SK-N-SH (cell line): ENCODE measurements around the gene CPEB4. TPM values are rescaled to one million over a fixed set of nuclear protein-coding genes. Genes with fewer than 3 reads are reported as not detected.

Experiments used
- CTCF ChIA-PET: fragments of 300-600, 350-600 bp; formaldehyde crosslinking; extraction: SDS; loops from one replicate; lab custom pipeline; 2021; lab: Yijun Ruan, JAX
- POLR2A ChIA-PET: fragments of 350-600 bp; sonication (Branson Sonifier 250); formaldehyde crosslinking; extraction: SDS; loops from one replicate; lab custom pipeline; 2020; ENCODE audit warnings: antibody characterized with exemption, inconsistent platforms; lab: Yijun Ruan, JAX
- DNase-seq: peaks from one replicate; pipeline ENCODE4 v3.0.0; 2012
- H2AFZ ChIP-seq: fragments of 200-600 bp; sonication (generic); 2 replicates; pipeline ENCODE4 v1.8.1; 2016; ENCODE audit warnings: antibody characterized with exemption, mild to moderate bottlenecking, low read depth
- H3F3A ChIP-seq: fragments of 200-600 bp; sonication (generic); replicated peaks from 2 replicates; pipeline ENCODE3; 2016; ENCODE audit warnings: antibody characterized with exemption, mild to moderate bottlenecking; ENCODE audit not compliant: insufficient read depth
- H3K27ac ChIP-seq, 2 experiments: fragments of 200-500 bp in 1 of 2; fragments of 200-600 bp in 1 of 2; sonication (Bioruptor generic) in 1 of 2; sonication (generic), shearing (Covaris generic) in 1 of 2; 2 replicates each; pipeline versions ENCODE4 v1.5.1 to v1.6.1; 2014 to 2016; ENCODE audit warnings: low read depth in 2 of 2, inconsistent platforms in 1 of 2, low read length in 1 of 2, mild to moderate bottlenecking in 1 of 2, mixed read lengths in 1 of 2
- H3K27me3 ChIP-seq: fragments of 200-600 bp; sonication (generic), shearing (Covaris generic); 2 replicates; pipeline ENCODE4 v1.6.1; 2016; ENCODE audit warnings: mixed run types; ENCODE audit not compliant: insufficient read depth
- H3K36me3 ChIP-seq, 2 experiments: fragments of 200-500 bp in 1 of 2; fragments of 200-600 bp in 1 of 2; sonication (Bioruptor generic) in 1 of 2; sonication (generic) in 1 of 2; replicated peaks in 1 of 2; 2 replicates each; pipeline versions ENCODE3 to v1.5.1; 2014 to 2016; ENCODE audit warnings: low read length in 1 of 2, mild to moderate bottlenecking in 1 of 2; ENCODE audit not compliant: insufficient read depth in 2 of 2, control insufficient read depth in 1 of 2
- H3K4me1 ChIP-seq, 2 experiments: fragments of 200-500 bp in 1 of 2; fragments of 200-600 bp in 1 of 2; sonication (Bioruptor generic) in 1 of 2; sonication (generic), shearing (Covaris generic) in 1 of 2; 2 replicates each; pipeline versions ENCODE4 v1.5.1 to v1.6.1; 2014 to 2016; ENCODE audit warnings: low read depth in 1 of 2, low read length in 1 of 2, mixed run types in 1 of 2; ENCODE audit not compliant: insufficient read depth in 2 of 2, control insufficient read depth in 1 of 2
- H3K4me2 ChIP-seq: fragments of 200-600 bp; sonication (generic), shearing (Covaris generic); 2 replicates; pipeline ENCODE4 v1.6.1; 2017; ENCODE audit warnings: mixed run types
- H3K4me3 ChIP-seq, 2 experiments: fragments of 200-500 bp in 1 of 2; fragments of 200-600 bp in 1 of 2; sonication (Bioruptor generic) in 1 of 2; sonication (generic), shearing (Covaris generic) in 1 of 2; 2 replicates each; pipeline versions ENCODE4 v1.5.1 to v1.8.1; 2014 to 2016; ENCODE audit warnings: low read depth in 2 of 2, inconsistent platforms in 1 of 2, low read length in 1 of 2, mild to moderate bottlenecking in 1 of 2, mixed read lengths in 1 of 2, moderate library complexity in 1 of 2
- H3K79me2 ChIP-seq: fragments of 200-600 bp; sonication (generic); 2 replicates; pipeline ENCODE4 v1.8.1; 2017; ENCODE audit warnings: mild to moderate bottlenecking; ENCODE audit not compliant: insufficient read depth
- H3K9ac ChIP-seq: fragments of 200-600 bp; sonication (generic); 2 replicates; pipeline ENCODE4 v1.6.1; 2017; ENCODE audit warnings: mixed run types
- H3K9me2 ChIP-seq: fragments of 200-600 bp; sonication (generic); 2 replicates; pipeline ENCODE4 v1.6.1; 2017; ENCODE audit warnings: mixed run types
- H3K9me3 ChIP-seq: fragments of 200-600 bp; sonication (generic); 2 replicates; pipeline ENCODE4 v1.6.1; 2017; ENCODE audit warnings: mixed run types, mild to moderate bottlenecking, moderate library complexity
- H4K20me1 ChIP-seq: fragments of 200-600 bp; sonication (generic); 2 replicates; pipeline ENCODE4 v1.6.1; 2017; ENCODE audit warnings: mild to moderate bottlenecking, mixed run types; ENCODE audit not compliant: insufficient read depth
- CHD2 ChIP-seq: fragments of 150-350 bp; IDR thresholded peaks from 2 replicates; pipeline ENCODE4 v1.6.1; 2018; ENCODE audit warnings: low read length; ENCODE audit not compliant: partially characterized antibody
- ELF1 ChIP-seq: IDR thresholded peaks from 2 replicates; pipeline ENCODE4 v1.4.0; 2012
- FOSL2 ChIP-seq: IDR thresholded peaks from 2 replicates; pipeline ENCODE4 v1.4.0; 2012; ENCODE audit warnings: low read depth, mild to moderate bottlenecking, moderate library complexity, borderline replicate concordance
- JUND ChIP-seq: IDR thresholded peaks from 2 replicates; pipeline ENCODE4 v1.4.0; 2012
- MEF2A ChIP-seq: IDR thresholded peaks from 2 replicates; pipeline ENCODE4 v1.4.0; 2012; ENCODE audit warnings: low read depth, borderline replicate concordance
- MXI1 ChIP-seq: IDR thresholded peaks from 2 replicates; pipeline ENCODE4 v1.6.1; 2012; ENCODE audit warnings: mild to moderate bottlenecking, low read depth, low read length, improper control_type of control experiment
- NRF1 ChIP-seq: IDR thresholded peaks from 2 replicates; pipeline ENCODE4 v1.6.1; 2012; ENCODE audit warnings: low read depth, mild to moderate bottlenecking, low read length
- POLR2AphosphoS5 ChIP-seq: IDR thresholded peaks from 2 replicates; pipeline ENCODE4 v1.6.1; 2012; ENCODE audit warnings: low read depth, low read length
- RXRA ChIP-seq: IDR thresholded peaks from 2 replicates; pipeline ENCODE4 v1.4.0; 2012; ENCODE audit warnings: low read depth, mild to moderate bottlenecking, borderline replicate concordance
- TAF1 ChIP-seq: IDR thresholded peaks from 2 replicates; pipeline ENCODE4 v1.6.1; 2012; ENCODE audit warnings: low read depth, mild to moderate bottlenecking, low read length, moderate library complexity, borderline replicate concordance
- TCF12 ChIP-seq: IDR thresholded peaks from 2 replicates; pipeline ENCODE4 v1.4.0; 2012
- WGBS: methylation state at CpG from one replicate; pipeline ENCODE4 v1.1.6; 2017; ENCODE audit warnings: low lambda C conversion rate; 5-methylcytosine and 5-hydroxymethylcytosine counted together
- polyA plus RNA-seq, 3 experiments: library from polyadenylated mRNA; depleted of rRNA; stranded (reverse); fragments of >200 nt; gene quantifications; 2 replicates each; pipeline ENCODE4 v1.2.3, GENCODE V29; 2012
- TF ChIP-seq, protein P1 (sequence below): fragments of 150-350 bp; IDR thresholded peaks from 2 replicates; pipeline ENCODE4 v1.6.1; 2017; ENCODE audit warnings: antibody characterized with exemption, low read length, low read depth, borderline replicate concordance
- TF ChIP-seq, protein P2 (sequence below): IDR thresholded peaks from 2 replicates; pipeline ENCODE4 v1.6.1; 2012; ENCODE audit warnings: mild to moderate bottlenecking, low read depth, low read length, moderate library complexity
- TF ChIP-seq, protein P3 (sequence below): IDR thresholded peaks from 2 replicates; pipeline ENCODE4; 2012
- TF ChIP-seq, protein P4 (sequence below): fragments of 200-600 bp; sonication (generic); IDR thresholded peaks from 2 replicates; pipeline ENCODE4 v1.6.1; 2017; ENCODE audit warnings: antibody characterized with exemption, mild to moderate bottlenecking, moderate library complexity
- TF ChIP-seq, protein P5 (sequence below): IDR thresholded peaks from 2 replicates; pipeline ENCODE4 v1.4.0; 2012; ENCODE audit warnings: low read depth, borderline replicate concordance
- TF ChIP-seq, protein P6 (sequence below): fragments of 150-350 bp; IDR thresholded peaks from 2 replicates; pipeline ENCODE4 v1.6.1; 2016; ENCODE audit warnings: mild to moderate bottlenecking, low read depth, low read length

The CPEB4 gene
- polyA plus RNA-seq, 1 of the 3 experiments (the other 2 are of a cell fraction): 6.8 TPM

DNA sequence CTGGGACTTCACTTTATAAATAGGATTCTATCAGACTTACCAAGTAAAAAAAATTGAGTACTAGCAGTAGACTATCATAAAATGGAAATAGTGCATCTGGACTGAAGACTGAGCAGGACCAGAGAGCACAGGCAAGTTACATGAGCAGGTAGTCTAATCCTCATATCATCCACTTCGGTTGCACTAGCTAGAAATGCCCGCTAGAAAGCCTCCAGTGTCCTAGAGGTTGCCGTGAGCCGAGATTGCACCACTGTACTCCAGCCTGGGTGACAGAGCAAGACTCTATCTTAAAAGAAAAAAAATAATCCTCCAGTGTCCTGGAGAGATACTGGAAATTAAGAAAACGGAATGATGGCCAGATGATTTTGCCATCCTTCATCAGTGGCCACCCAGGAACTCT lies 120.8 kb downstream of the CPEB4 start:
- Histone ChIP-seq H3K9ac (no peak overlapping the region), H3K27ac (no peak overlapping the region), H3K4me1 (no peaks in the 10 kb centered on the region), H4K20me1 (no peaks in the 10 kb centered on the region), H3K4me2 (no peak overlapping the region), H2AFZ (no peak overlapping the region), H3K9me3 (no peaks in the 10 kb centered on the region), H3K9me2 (no peaks in the 10 kb centered on the region), H3F3A (no peaks in the 10 kb centered on the region), H3K27me3 (no peaks in the 10 kb centered on the region), H3K79me2 (no peaks in the 10 kb centered on the region), H3K36me3 (no peaks in the 10 kb centered on the region), H3K4me3 (no peak overlapping the region)
- POLR2A ChIA-PET: no interaction called here
- CTCF ChIA-PET: interaction anchor here (1.4 kb wide), 1 partner anchor 31 kb away, joined by 3 read pairs; no protein-coding TSS in a partner anchor
- 62% methylated on average over 5 of the region's 5 CpGs for WGBS
- no peak for DNase-seq
- no peak for TF ChIP-seq ELF1
- TF ChIP-seq, protein P1, sequence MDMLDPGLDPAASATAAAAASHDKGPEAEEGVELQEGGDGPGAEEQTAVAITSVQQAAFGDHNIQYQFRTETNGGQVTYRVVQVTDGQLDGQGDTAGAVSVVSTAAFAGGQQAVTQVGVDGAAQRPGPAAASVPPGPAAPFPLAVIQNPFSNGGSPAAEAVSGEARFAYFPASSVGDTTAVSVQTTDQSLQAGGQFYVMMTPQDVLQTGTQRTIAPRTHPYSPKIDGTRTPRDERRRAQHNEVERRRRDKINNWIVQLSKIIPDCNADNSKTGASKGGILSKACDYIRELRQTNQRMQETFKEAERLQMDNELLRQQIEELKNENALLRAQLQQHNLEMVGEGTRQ: no peak
- no peak for TF ChIP-seq CHD2
- TF ChIP-seq TAF1: no peak
- no peak for TF ChIP-seq NRF1

DNA sequence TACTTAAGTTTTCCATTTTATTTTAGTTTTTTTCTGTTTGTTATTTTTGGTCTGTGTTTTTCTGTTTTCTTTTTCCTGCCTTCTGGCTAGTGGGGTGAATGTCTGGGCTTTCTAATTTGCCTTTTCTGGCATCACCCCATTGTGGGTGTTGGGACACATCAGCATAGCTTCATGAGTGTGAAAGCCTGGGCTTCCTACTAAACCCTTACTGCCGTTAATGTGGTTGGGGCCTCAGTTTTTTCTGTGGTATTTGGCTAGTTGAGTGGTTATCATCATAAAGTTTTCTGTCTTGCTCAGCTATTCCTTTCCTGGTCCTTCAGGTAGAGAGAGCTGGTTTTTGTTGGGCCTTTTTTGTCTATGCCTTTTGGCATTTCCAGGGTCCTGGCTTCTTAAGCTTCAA lies 122.2 kb downstream of the CPEB4 start:
- H3K79me2 ChIP-seq: no peaks in the 10 kb centered on the region
- POLR2A ChIA-PET: no interaction called here
- DNase-seq: no peak
- no peak overlapping the region for H3K27ac ChIP-seq
- H3K9me2 ChIP-seq: no peaks in the 10 kb centered on the region
- H3K4me3 ChIP-seq: no peak overlapping the region
- no peaks in the 10 kb centered on the region for H3K9me3 ChIP-seq
- H3K9ac ChIP-seq: no peak overlapping the region
- TF ChIP-seq, protein P2, sequence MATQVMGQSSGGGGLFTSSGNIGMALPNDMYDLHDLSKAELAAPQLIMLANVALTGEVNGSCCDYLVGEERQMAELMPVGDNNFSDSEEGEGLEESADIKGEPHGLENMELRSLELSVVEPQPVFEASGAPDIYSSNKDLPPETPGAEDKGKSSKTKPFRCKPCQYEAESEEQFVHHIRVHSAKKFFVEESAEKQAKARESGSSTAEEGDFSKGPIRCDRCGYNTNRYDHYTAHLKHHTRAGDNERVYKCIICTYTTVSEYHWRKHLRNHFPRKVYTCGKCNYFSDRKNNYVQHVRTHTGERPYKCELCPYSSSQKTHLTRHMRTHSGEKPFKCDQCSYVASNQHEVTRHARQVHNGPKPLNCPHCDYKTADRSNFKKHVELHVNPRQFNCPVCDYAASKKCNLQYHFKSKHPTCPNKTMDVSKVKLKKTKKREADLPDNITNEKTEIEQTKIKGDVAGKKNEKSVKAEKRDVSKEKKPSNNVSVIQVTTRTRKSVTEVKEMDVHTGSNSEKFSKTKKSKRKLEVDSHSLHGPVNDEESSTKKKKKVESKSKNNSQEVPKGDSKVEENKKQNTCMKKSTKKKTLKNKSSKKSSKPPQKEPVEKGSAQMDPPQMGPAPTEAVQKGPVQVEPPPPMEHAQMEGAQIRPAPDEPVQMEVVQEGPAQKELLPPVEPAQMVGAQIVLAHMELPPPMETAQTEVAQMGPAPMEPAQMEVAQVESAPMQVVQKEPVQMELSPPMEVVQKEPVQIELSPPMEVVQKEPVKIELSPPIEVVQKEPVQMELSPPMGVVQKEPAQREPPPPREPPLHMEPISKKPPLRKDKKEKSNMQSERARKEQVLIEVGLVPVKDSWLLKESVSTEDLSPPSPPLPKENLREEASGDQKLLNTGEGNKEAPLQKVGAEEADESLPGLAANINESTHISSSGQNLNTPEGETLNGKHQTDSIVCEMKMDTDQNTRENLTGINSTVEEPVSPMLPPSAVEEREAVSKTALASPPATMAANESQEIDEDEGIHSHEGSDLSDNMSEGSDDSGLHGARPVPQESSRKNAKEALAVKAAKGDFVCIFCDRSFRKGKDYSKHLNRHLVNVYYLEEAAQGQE: no peak
- TF ChIP-seq, protein P3, sequence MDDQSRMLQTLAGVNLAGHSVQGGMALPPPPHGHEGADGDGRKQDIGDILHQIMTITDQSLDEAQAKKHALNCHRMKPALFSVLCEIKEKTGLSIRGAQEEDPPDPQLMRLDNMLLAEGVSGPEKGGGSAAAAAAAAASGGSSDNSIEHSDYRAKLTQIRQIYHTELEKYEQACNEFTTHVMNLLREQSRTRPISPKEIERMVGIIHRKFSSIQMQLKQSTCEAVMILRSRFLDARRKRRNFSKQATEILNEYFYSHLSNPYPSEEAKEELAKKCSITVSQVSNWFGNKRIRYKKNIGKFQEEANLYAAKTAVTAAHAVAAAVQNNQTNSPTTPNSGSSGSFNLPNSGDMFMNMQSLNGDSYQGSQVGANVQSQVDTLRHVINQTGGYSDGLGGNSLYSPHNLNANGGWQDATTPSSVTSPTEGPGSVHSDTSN: no peak
- TF ChIP-seq FOSL2: no peak
- no peak for TF ChIP-seq JUND
- TF ChIP-seq MXI1: no peak
- no peak for TF ChIP-seq RXRA
- TF ChIP-seq TCF12: no peak
- TF ChIP-seq, protein P1: no peak
- TF ChIP-seq, protein P4, sequence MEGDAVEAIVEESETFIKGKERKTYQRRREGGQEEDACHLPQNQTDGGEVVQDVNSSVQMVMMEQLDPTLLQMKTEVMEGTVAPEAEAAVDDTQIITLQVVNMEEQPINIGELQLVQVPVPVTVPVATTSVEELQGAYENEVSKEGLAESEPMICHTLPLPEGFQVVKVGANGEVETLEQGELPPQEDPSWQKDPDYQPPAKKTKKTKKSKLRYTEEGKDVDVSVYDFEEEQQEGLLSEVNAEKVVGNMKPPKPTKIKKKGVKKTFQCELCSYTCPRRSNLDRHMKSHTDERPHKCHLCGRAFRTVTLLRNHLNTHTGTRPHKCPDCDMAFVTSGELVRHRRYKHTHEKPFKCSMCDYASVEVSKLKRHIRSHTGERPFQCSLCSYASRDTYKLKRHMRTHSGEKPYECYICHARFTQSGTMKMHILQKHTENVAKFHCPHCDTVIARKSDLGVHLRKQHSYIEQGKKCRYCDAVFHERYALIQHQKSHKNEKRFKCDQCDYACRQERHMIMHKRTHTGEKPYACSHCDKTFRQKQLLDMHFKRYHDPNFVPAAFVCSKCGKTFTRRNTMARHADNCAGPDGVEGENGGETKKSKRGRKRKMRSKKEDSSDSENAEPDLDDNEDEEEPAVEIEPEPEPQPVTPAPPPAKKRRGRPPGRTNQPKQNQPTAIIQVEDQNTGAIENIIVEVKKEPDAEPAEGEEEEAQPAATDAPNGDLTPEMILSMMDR: no peak
- TF ChIP-seq CHD2: no peak
- TF ChIP-seq, protein P5, sequence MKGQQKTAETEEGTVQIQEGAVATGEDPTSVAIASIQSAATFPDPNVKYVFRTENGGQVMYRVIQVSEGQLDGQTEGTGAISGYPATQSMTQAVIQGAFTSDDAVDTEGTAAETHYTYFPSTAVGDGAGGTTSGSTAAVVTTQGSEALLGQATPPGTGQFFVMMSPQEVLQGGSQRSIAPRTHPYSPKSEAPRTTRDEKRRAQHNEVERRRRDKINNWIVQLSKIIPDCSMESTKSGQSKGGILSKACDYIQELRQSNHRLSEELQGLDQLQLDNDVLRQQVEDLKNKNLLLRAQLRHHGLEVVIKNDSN: no peak
- TF ChIP-seq MEF2A: no peak
- TF ChIP-seq, protein P6, sequence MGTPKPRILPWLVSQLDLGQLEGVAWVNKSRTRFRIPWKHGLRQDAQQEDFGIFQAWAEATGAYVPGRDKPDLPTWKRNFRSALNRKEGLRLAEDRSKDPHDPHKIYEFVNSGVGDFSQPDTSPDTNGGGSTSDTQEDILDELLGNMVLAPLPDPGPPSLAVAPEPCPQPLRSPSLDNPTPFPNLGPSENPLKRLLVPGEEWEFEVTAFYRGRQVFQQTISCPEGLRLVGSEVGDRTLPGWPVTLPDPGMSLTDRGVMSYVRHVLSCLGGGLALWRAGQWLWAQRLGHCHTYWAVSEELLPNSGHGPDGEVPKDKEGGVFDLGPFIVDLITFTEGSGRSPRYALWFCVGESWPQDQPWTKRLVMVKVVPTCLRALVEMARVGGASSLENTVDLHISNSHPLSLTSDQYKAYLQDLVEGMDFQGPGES: no peak
- TF ChIP-seq POLR2AphosphoS5: no peak
- 56% methylated on average over 1 of the region's 1 CpG for WGBS
- H3K4me1 ChIP-seq: no peaks in the 10 kb centered on the region
- CTCF ChIA-PET: interaction anchor here (1.0 to 1.2 kb wide), 4 partner anchors 26 to 317 kb away, joined by 3 read pairs; no protein-coding TSS in a partner anchor
- H3F3A ChIP-seq: no peaks in the 10 kb centered on the region
- no peaks in the 10 kb centered on the region for H3K36me3 ChIP-seq
- no peaks in the 10 kb centered on the region for H3K27me3 ChIP-seq
- no peaks in the 10 kb centered on the region for H4K20me1 ChIP-seq
- H3K4me2 ChIP-seq: no peak overlapping the region
- no peak overlapping the region for H2AFZ ChIP-seq
